Vagina (tissue), 2 donors: ENCODE measurements around the gene SCO2.

Experiments
- CTCF ChIP-seq, 3 experiments: fragments of 450-650 bp in 2 of 3; fragments of 200-600 bp in 1 of 3; sonication (generic) in 1 of 3; IDR thresholded peaks; one replicate each; pipeline ENCODE4 v1.5.1; 2017 to 2019; ENCODE audit warnings: antibody characterized with exemption in 3 of 3, mild to moderate bottlenecking in 2 of 3, moderate library complexity in 2 of 3
- POLR2A ChIP-seq, 2 donors: fragments of 450-650 bp; IDR thresholded peaks; one replicate each; pipeline ENCODE4 v1.6.1; 2017; ENCODE audit warnings: antibody characterized with exemption in 2 of 2, mild to moderate bottlenecking in 2 of 2, moderate library complexity in 2 of 2
- POLR2AphosphoS5 ChIP-seq, 2 donors: sonication (generic); formaldehyde crosslinking; IDR thresholded peaks; one replicate each; pipeline ENCODE4 v1.9.0; 2017; ENCODE audit warnings: antibody characterized with exemption in 2 of 2, mild to moderate bottlenecking in 2 of 2, low read depth in 1 of 2; ENCODE audit not compliant: insufficient read depth in 1 of 2

- no peak for TF ChIP-seq POLR2A (IDR thresholded peaks at IDR 0.05)
- no peak for TF ChIP-seq CTCF (IDR thresholded peaks at IDR 0.05)
- TF ChIP-seq POLR2AphosphoS5 (IDR thresholded peaks at IDR 0.05; ENCODE audit: insufficient read depth in 1 of 2, low read depth in 1 of 2): no peak
Measured at GRCh38 chr22:50516891-50517290, 8.5 kb downstream of the SCO2 start.
